Brain pericyte (primary cell): ENCODE data around the gene SRGAP3.

Experiments
- DNase-seq: peaks from one replicate; pipeline ENCODE4 v3.0.0-alpha.2; 2012; ENCODE audit warnings: low read depth, low spot score

Gene SRGAP3

GRCh38 chr3:9201955-9202354 is 47.5 kb downstream of the SRGAP3 start:
- no peak for DNase-seq

- DNase-seq: no peak
These were observed 48.2 kb downstream of the SRGAP3 start for GRCh38 chr3:9201266-9201665.

DNA sequence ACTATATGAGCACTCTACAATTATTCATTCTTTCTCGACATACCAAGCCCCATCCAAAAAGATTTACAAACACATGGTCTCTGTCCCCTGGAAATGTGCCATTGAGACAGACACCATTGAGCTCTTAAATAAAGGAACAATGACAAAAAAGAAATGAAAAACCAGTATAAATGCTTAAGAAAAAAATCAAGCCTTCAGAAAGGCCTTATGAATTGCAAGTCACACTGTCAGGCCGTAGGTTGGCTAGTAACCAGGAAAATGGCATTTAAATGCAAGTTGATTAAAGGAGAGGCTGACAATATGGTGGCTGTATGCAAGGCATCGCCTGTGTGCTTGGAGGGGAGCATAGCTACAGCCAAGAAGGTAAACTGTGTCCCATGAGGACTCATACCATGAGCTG is 49.7 kb downstream of the SRGAP3 start:
- DNase-seq: no peak

- DNase-seq: no peak
These were observed 50.5 kb downstream of the SRGAP3 start for GRCh38 chr3:9198899-9199335.

DNA sequence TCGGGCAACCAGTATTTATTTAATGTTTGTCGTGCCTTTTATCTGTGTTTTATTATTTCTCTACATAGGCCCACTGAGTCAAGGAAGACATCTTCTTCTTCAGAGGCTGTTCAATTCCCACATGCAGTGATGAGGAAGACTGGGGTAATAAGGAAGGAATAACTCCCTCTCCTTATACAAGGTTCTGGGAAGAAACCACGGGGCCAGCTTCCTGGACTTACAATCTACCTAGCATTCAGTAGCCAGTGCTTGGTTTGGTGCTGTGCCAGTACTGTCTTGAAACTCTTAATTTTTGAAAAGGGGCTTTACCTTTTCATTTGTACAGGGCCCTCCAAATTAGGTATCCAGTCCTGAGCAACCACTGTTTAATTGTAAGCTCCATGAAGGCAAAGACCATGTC is 51.2 kb downstream of the SRGAP3 start:
- no peak for DNase-seq

DNA sequence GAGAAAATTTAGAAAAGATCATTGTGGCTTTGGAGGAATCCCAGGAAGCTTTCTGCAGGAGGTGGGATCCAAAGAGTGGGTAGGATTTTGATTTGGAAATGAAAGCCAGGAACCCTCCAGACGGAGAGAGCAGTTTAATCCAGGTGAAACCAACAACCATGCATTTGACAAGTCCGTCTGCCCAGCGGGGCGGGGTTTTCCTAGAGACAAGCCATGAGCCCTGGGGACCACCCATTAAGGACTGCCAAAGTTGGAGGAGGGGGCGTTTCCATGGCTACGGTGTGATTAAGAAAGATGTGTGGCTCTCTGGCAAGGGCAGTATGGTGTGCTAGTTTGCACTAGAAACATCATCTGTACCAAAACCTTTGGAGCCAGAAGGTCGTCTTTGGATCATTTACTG is 53.4 kb downstream of the SRGAP3 start:
- no peak for DNase-seq

GRCh38 chr3:9195390-9195789 is 54.1 kb downstream of the SRGAP3 start:
- no peak for DNase-seq

- no peak for DNase-seq
These were observed 54.8 kb downstream of the SRGAP3 start for GRCh38 chr3:9194509-9195184.

GRCh38 chr3:9193633-9194195 is 55.7 kb downstream of the SRGAP3 start:
- no peak for DNase-seq

GRCh38 chr3:9193211-9193610 is 56.2 kb downstream of the SRGAP3 start:
- DNase-seq: no peak

DNA sequence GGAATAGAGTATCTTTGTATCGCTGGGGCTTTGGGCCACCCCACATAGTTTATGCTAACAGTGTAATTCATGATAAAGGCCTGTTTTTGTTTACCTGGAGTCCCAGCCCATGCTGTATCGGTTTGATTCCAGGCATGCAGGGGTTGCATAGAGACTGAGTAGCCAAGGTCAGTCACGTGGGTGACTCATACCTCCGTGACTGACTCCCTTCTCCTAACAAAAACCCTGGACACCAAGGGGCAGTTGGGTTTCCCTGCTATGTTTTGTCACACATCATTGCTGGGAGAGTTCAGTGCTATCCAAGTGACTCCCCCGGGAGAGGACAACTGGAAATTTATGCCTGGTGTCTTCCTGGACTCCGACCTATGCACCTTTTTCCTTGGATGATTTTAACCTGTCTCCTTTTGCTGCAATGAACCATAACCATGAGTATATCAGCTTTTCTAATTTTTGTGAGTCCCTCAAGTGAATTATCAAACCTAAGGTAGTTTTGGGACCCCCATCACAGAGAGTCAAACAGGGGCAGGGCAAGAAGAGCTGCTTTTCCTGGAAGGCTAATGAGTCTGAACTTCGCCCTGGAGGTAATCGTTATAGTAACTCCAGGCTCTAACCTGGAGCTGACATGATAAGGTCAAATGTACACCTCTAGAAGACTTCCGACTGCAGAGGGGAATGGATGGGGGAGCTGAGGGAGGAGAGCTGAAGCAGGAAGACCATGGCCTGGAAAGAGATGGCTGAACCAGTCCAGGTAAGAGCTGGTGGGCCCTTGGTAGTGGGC is 57.0 kb downstream of the SRGAP3 start:
- DNase-seq: no peak

GRCh38 chr3:9190276-9190675 is 59.2 kb downstream of the SRGAP3 start:
- DNase-seq: no peak

- DNase-seq: no peak
These were observed 60.9 kb downstream of the SRGAP3 start for GRCh38 chr3:9188583-9188982.

GRCh38 chr3:9185701-9186100 is 63.7 kb downstream of the SRGAP3 start:
- no peak for DNase-seq

DNA sequence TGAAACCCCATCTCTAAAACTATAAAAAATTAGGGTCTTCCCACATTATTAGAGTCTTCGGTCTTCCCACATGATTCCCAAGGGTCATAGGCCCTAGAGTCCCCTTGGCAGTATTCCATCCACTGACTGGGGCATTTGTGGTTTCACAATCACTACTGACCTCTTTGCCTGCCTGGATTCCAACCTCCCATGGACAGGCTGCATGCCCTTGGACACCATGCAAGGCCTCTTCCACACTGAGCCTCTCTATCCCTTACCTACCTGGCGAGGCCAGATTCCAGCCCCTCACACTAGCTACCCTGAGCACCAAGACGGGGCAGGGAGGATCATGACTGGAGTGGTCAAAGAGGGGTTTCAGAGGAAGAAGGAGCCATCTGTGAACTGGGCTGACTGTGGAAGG is 64.4 kb downstream of the SRGAP3 start:
- DNase-seq: no peak

DNA sequence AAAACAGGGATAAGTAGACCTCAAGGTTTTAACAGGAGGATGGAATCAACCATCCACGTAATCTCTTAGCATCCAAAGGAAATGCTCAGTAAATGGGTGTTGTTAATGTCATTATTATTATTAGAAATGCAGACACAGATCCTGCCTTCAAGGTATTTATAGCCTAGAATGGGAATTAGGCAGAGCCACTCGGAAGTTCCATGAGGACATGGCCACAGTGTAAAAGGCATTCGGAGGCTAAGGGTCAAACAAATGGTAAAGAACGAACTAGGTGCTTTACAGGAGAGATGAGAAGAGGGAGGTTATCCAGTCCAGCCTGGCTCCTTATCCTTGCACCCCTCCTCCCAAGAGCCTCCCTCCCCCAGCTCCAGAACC is 65.0 kb downstream of the SRGAP3 start:
- DNase-seq: no peak

- no peak for DNase-seq
These were observed 65.5 kb downstream of the SRGAP3 start for GRCh38 chr3:9183811-9184460.

GRCh38 chr3:9183011-9183410 is 66.4 kb downstream of the SRGAP3 start:
- no peak for DNase-seq

GRCh38 chr3:9180764-9181117 is 68.7 kb downstream of the SRGAP3 start:
- no peak for DNase-seq

DNA sequence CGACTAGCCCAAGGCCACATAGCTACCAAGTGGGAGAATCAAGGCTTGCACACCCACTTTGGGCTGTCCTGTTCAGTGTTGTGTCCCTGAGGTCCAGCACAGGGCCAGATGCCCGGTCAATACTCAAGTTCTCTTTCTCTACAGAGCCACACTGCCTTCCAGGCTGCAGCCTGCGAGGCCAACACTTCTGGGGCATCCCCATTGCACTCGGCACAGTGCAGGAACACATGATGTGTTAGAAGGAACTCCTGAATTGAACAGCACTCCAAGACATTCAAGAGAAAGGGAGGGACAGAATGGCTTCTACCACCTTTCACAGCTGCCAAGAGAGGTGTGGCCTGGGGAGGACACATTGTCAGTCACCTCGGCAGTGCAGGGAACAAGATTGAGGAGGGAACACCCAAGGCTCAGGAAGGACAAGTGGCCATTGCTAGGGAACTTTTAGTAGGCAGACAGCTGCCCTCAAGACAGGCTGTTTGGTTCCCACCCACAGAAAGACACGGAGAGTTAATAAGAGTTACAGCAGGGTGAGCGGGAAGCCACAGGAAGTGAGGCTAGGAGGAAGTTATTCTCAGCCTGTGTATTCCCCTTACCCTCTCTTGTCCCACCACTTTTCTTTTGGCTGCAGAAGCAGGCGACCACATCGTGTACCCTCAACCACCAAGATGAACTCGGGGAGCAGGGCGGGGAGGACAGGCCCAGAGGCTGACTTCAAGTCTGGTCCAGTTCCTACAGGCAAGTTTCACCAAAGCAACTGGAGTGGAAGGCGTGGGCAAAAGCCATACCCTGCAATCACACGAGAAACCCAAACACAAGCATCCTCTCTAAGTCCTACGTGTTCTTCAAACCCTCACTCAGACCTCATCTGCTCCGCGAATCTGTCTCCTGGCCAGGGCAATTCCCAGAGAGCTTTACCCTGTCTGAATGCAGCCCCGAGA is 69.4 kb downstream of the SRGAP3 start:
- DNase-seq: no peak

GRCh38 chr3:9178697-9179096 is 70.7 kb downstream of the SRGAP3 start:
- no peak for DNase-seq

- DNase-seq: no peak
These were observed 74.0 kb downstream of the SRGAP3 start for GRCh38 chr3:9175421-9175820.
